HG03135 (cell line): ENCODE data around the gene TCF7L1.
"Not testable (repeated sequence)": the region's sequence is repeated elsewhere in the genome, so short reads cannot be mapped to it uniquely, and the experiment has no call there.

Experiments used
- ATAC-seq: cut with Tn5 transposase; IDR thresholded peaks from one replicate; pipeline ENCODE4 v1.9.1; 2021; ENCODE audit warnings: mild to moderate bottlenecking, moderate library complexity; ENCODE audit not compliant: unreplicated experiment

The TCF7L1 gene

GRCh38 chr2:85132834-85133637 is at the start of gene TCF7L1:
TSS of gene TCF7L1 (plus strand) at chr2:85133392. CDS start at chr2:85133685, 293 bp downstream.
- ATAC-seq, result no peak

GRCh38 chr2:85085563-85085962 is 47.6 kb upstream of the TCF7L1 start:
- ATAC-seq, result no peak

- ATAC-seq, result no peak
These were observed 45.7 kb upstream of the TCF7L1 start for GRCh38 chr2:85087541-85087940.

- ATAC-seq, result no peak
These were observed 44.3 kb upstream of the TCF7L1 start for GRCh38 chr2:85088921-85089320.

GRCh38 chr2:85089585-85089984 is 43.6 kb upstream of the TCF7L1 start:
- ATAC-seq, result no peak

- no peak for ATAC-seq
These were observed 41.4 kb upstream of the TCF7L1 start for GRCh38 chr2:85091838-85092237.

GRCh38 chr2:85095094-85095493 is 38.1 kb upstream of the TCF7L1 start:
- ATAC-seq, result no peak

- no peak for ATAC-seq
These were observed 36.6 kb upstream of the TCF7L1 start for GRCh38 chr2:85096616-85097015.

- no peak for ATAC-seq
These were observed 29.0 kb upstream of the TCF7L1 start for GRCh38 chr2:85104228-85104627.

GRCh38 chr2:85106489-85107180 is 26.6 kb upstream of the TCF7L1 start:
- no peak for ATAC-seq

- no peak for ATAC-seq
These were observed 22.1 kb upstream of the TCF7L1 start for GRCh38 chr2:85110991-85111560.

- ATAC-seq, result no peak
These were observed 21.3 kb upstream of the TCF7L1 start for GRCh38 chr2:85111819-85112281.

- ATAC-seq, result no peak
These were observed 20.1 kb upstream of the TCF7L1 start for GRCh38 chr2:85112906-85113625.

GRCh38 chr2:85114586-85115330 is 18.4 kb upstream of the TCF7L1 start:
- no peak for ATAC-seq

GRCh38 chr2:85116207-85116606 is 17.0 kb upstream of the TCF7L1 start:
- no peak for ATAC-seq

GRCh38 chr2:85119900-85120299 is 13.3 kb upstream of the TCF7L1 start:
- no peak for ATAC-seq

GRCh38 chr2:85120363-85120762 is 12.8 kb upstream of the TCF7L1 start:
- no peak for ATAC-seq

- not testable (repeated sequence) for ATAC-seq
These were observed 6.7 kb upstream of the TCF7L1 start for GRCh38 chr2:85126462-85126861.

- no peak for ATAC-seq
These were observed 3.3 kb upstream of the TCF7L1 start for GRCh38 chr2:85129861-85130260.

- no peak for ATAC-seq
These were observed 2.8 kb upstream of the TCF7L1 start for GRCh38 chr2:85130407-85130806.
